HepG2 (cell line): ENCODE results near the gene TRIM67. TPM values are rescaled to one million over a fixed set of nuclear protein-coding genes. Genes with fewer than 3 reads are reported as not detected.

Experiments used
- ATAC-seq: fragments of 200-7000 bp; cut with Tn5 transposase; 3 replicates; pipeline ENCODE4 v1.9.1; 2020; ENCODE audit warnings: mild to moderate bottlenecking, moderate library complexity
- BruUV-seq: library from RNA; stranded (reverse); fragments of 400-500 nt; replicated peaks from 2 replicates; lab custom pipeline; 2021; lab: Mats Ljungman, UMichigan
- CTCF ChIA-PET: fragments of 300-600 bp; formaldehyde crosslinking; extraction: SDS; loops from one replicate; lab custom pipeline; 2021; ENCODE audit warnings: low total read pairs, inconsistent platforms, low intra/inter-chr PET ratio; lab: Yijun Ruan, JAX
- POLR2A ChIA-PET: fragments of 350-600 bp; sonication (Branson Sonifier 250); formaldehyde crosslinking; loops from one replicate; lab custom pipeline; 2020; ENCODE audit warnings: antibody characterized with exemption, inconsistent platforms; lab: Yijun Ruan, JAX
- DNase-seq: peaks from one replicate; pipeline ENCODE4 v3.0.0-alpha.2; 2015; ENCODE audit warnings: low spot score
- FAIRE-seq: peaks from 3 replicates; lab custom pipeline; 2011; peaks lifted over from hg19 to GRCh38; lab: Jason Lieb, UNC
- H2AFZ ChIP-seq: one replicate; pipeline ENCODE4 v1.6.1; 2011; ENCODE audit warnings: low read length, inconsistent platforms
- H3K27ac ChIP-seq: fragments of 300-600 bp; 3 replicates; pipeline ENCODE4 v1.8.0; 2011; ENCODE audit warnings: mixed run types, mild to moderate bottlenecking, mixed read lengths, low read length, inconsistent platforms; ENCODE audit not compliant: insufficient read depth; ENCODE audit errors: extremely low read length
- H3K27me3 ChIP-seq, 2 experiments: fragments of 200-600 bp in 1 of 2; 2 replicates in 1 of 2; 3 replicates in 1 of 2; pipeline versions ENCODE4 v1.6.0 to v1.8.0; 2011; ENCODE audit warnings: low read length in 2 of 2, mild to moderate bottlenecking in 2 of 2, moderate library complexity in 2 of 2, inconsistent platforms in 1 of 2; ENCODE audit not compliant: insufficient read depth in 2 of 2, control insufficient read depth in 1 of 2
- H3K36me3 ChIP-seq, 2 experiments: fragments of 200-600 bp in 1 of 2; replicated peaks in 1 of 2; 2 replicates in 1 of 2; 3 replicates in 1 of 2; pipeline versions ENCODE4 v1.5.1 to v1.8.0; 2011; ENCODE audit warnings: low read length in 2 of 2, inconsistent platforms in 1 of 2; ENCODE audit not compliant: insufficient read depth in 2 of 2, control insufficient read depth in 1 of 2
- H3K4me1 ChIP-seq: 2 replicates; pipeline ENCODE4 v1.5.1; 2012; ENCODE audit warnings: low read length, inconsistent platforms; ENCODE audit not compliant: insufficient read depth
- H3K4me2 ChIP-seq: 2 replicates; pipeline ENCODE4 v1.6.0; 2011; ENCODE audit warnings: low read depth, low read length, inconsistent platforms
- H3K4me3 ChIP-seq, 3 experiments: fragments of 200-600 bp in 1 of 3; sonication (generic), shearing (Covaris generic) in 1 of 3; replicated peaks in 1 of 3; 2 replicates each; pipeline ENCODE4 v1.5.1; 2011 to 2016; ENCODE audit warnings: low read length in 3 of 3, inconsistent platforms in 2 of 3, low read depth in 2 of 3, mild to moderate bottlenecking in 2 of 3, control low read depth in 1 of 3, mixed read lengths in 1 of 3; ENCODE audit not compliant: insufficient read depth in 1 of 3
- H3K79me2 ChIP-seq: one replicate; pipeline ENCODE4 v1.6.1; 2011; ENCODE audit warnings: low read length, inconsistent platforms; ENCODE audit not compliant: insufficient read depth
- H3K9ac ChIP-seq: 2 replicates; pipeline ENCODE4 v1.6.0; 2011; ENCODE audit warnings: mild to moderate bottlenecking, low read depth, low read length, inconsistent platforms; ENCODE audit not compliant: insufficient read depth
- H3K9me3 ChIP-seq: 2 replicates; pipeline ENCODE4 v1.5.1; 2012; ENCODE audit warnings: mild to moderate bottlenecking, low read length
- H4K20me1 ChIP-seq: 2 replicates; pipeline ENCODE4 v1.6.0; 2011; ENCODE audit warnings: inconsistent platforms, mild to moderate bottlenecking, low read length, moderate library complexity; ENCODE audit not compliant: insufficient read depth
- CBFB ChIP-seq: sonication (generic); formaldehyde crosslinking; IDR thresholded peaks from 2 replicates; pipeline ENCODE4 v1.4.0; 2020; ENCODE audit warnings: missing genetic modification reagents
- FOXO1 ChIP-seq: sonication (generic); formaldehyde crosslinking; IDR thresholded peaks from 2 replicates; pipeline ENCODE4 v1.4.0; 2020; ENCODE audit warnings: missing genetic modification reagents
- HDAC6 ChIP-seq: fragments of 200-600 bp; sonication (generic); IDR thresholded peaks from 2 replicates; pipeline ENCODE4 v1.7.0; 2017; ENCODE audit warnings: mild to moderate bottlenecking, antibody characterized with exemption, low read length, low read depth
- PRDM15 ChIP-seq: sonication (generic); formaldehyde crosslinking; IDR thresholded peaks from 2 replicates; pipeline ENCODE4 v1.4.0; 2020; ENCODE audit warnings: missing genetic modification reagents
- TBP ChIP-seq: sonication (generic); formaldehyde crosslinking; IDR thresholded peaks from 2 replicates; pipeline ENCODE4 v1.5.0; 2020; ENCODE audit warnings: missing genetic modification reagents
- ZEB1 ChIP-seq: IDR thresholded peaks from 2 replicates; pipeline ENCODE4 v1.6.1; 2012; ENCODE audit warnings: mild to moderate bottlenecking, low read depth, inconsistent platforms; ENCODE audit not compliant: insufficient replicate concordance
- ZNF660 ChIP-seq: sonication (generic); formaldehyde crosslinking; IDR thresholded peaks from 2 replicates; pipeline ENCODE4 v1.5.1; 2020; ENCODE audit warnings: mild to moderate bottlenecking, low read depth, missing genetic modification reagents, borderline replicate concordance
- ZNF672 ChIP-seq: sonication (generic); formaldehyde crosslinking; IDR thresholded peaks from 2 replicates; pipeline ENCODE4 v1.8.1; 2022; ENCODE audit warnings: missing genetic modification reagents
- WGBS: methylation state at CpG from one replicate; pipeline ENCODE4 v1.1.6; 2017; ENCODE audit warnings: low lambda C conversion rate; 5-methylcytosine and 5-hydroxymethylcytosine counted together
- in situ Hi-C: cut with HindIII; loops from 2 replicates; pipeline ENCODE4 v1.10.0; 2017; ENCODE audit warnings: low pct_unique_long_range_greater_than_20kb; ENCODE audit not compliant: extremely low pct_ligation_motif_present
- intact Hi-C: fragments of 100-400 bp; cut with micrococcal nuclease; formaldehyde crosslinking; loops from one replicate; pipeline ENCODE4 v1.10.0; 2022; ENCODE audit not compliant: unreplicated experiment
- polyA plus RNA-seq, 8 experiments: library from polyadenylated mRNA; depleted of rRNA in 3 of 8; stranded (reverse) in 7 of 8; unstranded in 1 of 8; fragments of >200 nt; fragmentation: Illumina TruSeq in 4 of 8; extraction: Trizol in 4 of 8; gene quantifications; 2 replicates each; pipeline versions ENCODE4 v1.2.1 to v1.2.3, GENCODE V29; 2011 to 2016; ENCODE audit warnings: low read depth in 4 of 8, missing spikeins in 1 of 8, mixed read lengths in 1 of 8; ENCODE audit not compliant: insufficient read depth in 1 of 8
- total RNA-seq, 5 experiments: library from RNA; depleted of rRNA; stranded (reverse); fragments of >200 nt; fragmentation: Illumina TruSeq; extraction: Trizol; gene quantifications; 2 replicates each; pipeline ENCODE4 v1.2.3, GENCODE V29; 2016; ENCODE audit warnings: low read depth in 1 of 5

Gene TRIM67
- total and polyA plus RNA-seq, 2 of the 13 experiments (the other 11 are each of a cell fraction or from before 2014, with no cell fraction given), result not detected

- 98% methylated on average over 9 of the region's 11 CpGs for WGBS
- H3K79me2 ChIP-seq, result no peaks in the 10 kb centered on the region
- ChIA-PET POLR2A (interaction anchor here (0.8 to 1.5 kb wide), 2 partner anchors 25 to 444 kb away, joined by 3 to 6 read pairs; partner anchors contain the start of gene GNPAT), CTCF (no interaction called here)
- no peak for ATAC-seq
- TF ChIP-seq ZEB1 (no peak), HDAC6 (no peak), TBP (no peak), FOXO1 (CRISPR knock-in tag) (no peak), ZNF672 (CRISPR knock-in tag) (no peak), PRDM15 (no peak), CBFB (CRISPR knock-in tag) (no peak), ZNF660 (CRISPR knock-in tag) (no peak)
- H4K20me1 ChIP-seq, result no peaks in the 10 kb centered on the region
- no peak for FAIRE-seq
- H3K4me3 ChIP-seq, result no peak overlapping the region
- no TSS peak for BruUV-seq
- no peak overlapping the region for H3K4me2 ChIP-seq
- no peak overlapping the region for H2AFZ ChIP-seq
- H3K9ac ChIP-seq, result no peak overlapping the region
- H3K4me1 ChIP-seq, result peaks cover 66% of the 10 kb centered on the region
- no peak for DNase-seq
- in situ Hi-C loops (loop anchor here (10.0 to 25.0 kb wide), 3 partner anchors 122 to 580 kb away; partner anchors contain the start of gene COG2), intact Hi-C loops (no loop called here)
- H3K9me3 ChIP-seq, result no peaks in the 10 kb centered on the region
- no peak overlapping the region for H3K27ac ChIP-seq
- no peaks in the 10 kb centered on the region for H3K27me3 ChIP-seq
- no peaks in the 10 kb centered on the region for H3K36me3 ChIP-seq
Measured at GRCh38 chr1:231217056-231217455, 55.2 kb downstream of the TRIM67 start.
